IMR-90 (cell line): ENCODE measurements around the gene ARHGAP35. TPM values are rescaled to one million over a fixed set of nuclear protein-coding genes. Genes with fewer than 3 reads are reported as not detected.

Source experiments
- ATAC-seq: fragments of 200-7000 bp; cut with Tn5 transposase; 2 replicates; pipeline ENCODE4 v1.9.1; 2020; ENCODE audit warnings: low read depth, mild to moderate bottlenecking, moderate library complexity
- BruUV-seq: library from RNA; stranded (reverse); fragments of 400-500 nt; replicated peaks from 2 replicates; lab custom pipeline; 2021; lab: Mats Ljungman, UMichigan
- CTCF ChIA-PET: fragments of 300-600 bp; formaldehyde crosslinking; extraction: SDS; loops from one replicate; lab custom pipeline; 2021; ENCODE audit warnings: antibody characterized with exemption; lab: Yijun Ruan, JAX
- POLR2A ChIA-PET: fragments of 300-600 bp; sonication (Branson Sonifier 250); formaldehyde crosslinking; loops from one replicate; lab custom pipeline; 2022; ENCODE audit warnings: antibody characterized with exemption; ENCODE audit not compliant: unreplicated experiment; lab: Charles Lee
- DNase-seq: peaks from one replicate; pipeline ENCODE4 v3.0.0; 2013
- H2AFZ ChIP-seq: replicated peaks from 2 replicates; pipeline ENCODE3; 2013; ENCODE audit warnings: low read length, mild to moderate bottlenecking; ENCODE audit not compliant: poor library complexity
- H2AK5ac ChIP-seq: 2 replicates; pipeline ENCODE4 v1.6.1; 2013; ENCODE audit warnings: low read depth, low read length, inconsistent platforms
- H2AK9ac ChIP-seq: replicated peaks from 2 replicates; pipeline ENCODE3; 2013; ENCODE audit warnings: mild to moderate bottlenecking, low read depth, low read length, moderate library complexity; ENCODE audit not compliant: poor library complexity
- H2BK120ac ChIP-seq: 2 replicates; pipeline ENCODE4 v1.6.1; 2013; ENCODE audit warnings: low read depth, low read length, inconsistent platforms
- H2BK15ac ChIP-seq: 3 replicates; pipeline ENCODE4 v1.6.1; 2013; ENCODE audit warnings: low read depth, low read length, inconsistent platforms
- H2BK20ac ChIP-seq: 2 replicates; pipeline ENCODE4 v1.6.1; 2013; ENCODE audit warnings: low read depth, mild to moderate bottlenecking, inconsistent platforms, low read length, moderate library complexity
- H2BK5ac ChIP-seq: 2 replicates; pipeline ENCODE4 v1.6.1; 2013; ENCODE audit warnings: mild to moderate bottlenecking, low read depth, low read length, inconsistent platforms; ENCODE audit not compliant: poor library complexity, severe bottlenecking
- H3K14ac ChIP-seq: replicated peaks from 2 replicates; pipeline ENCODE4 v1.6.1; 2013; ENCODE audit warnings: low read depth, low read length, inconsistent platforms
- H3K18ac ChIP-seq: 2 replicates; pipeline ENCODE4 v1.6.1; 2013; ENCODE audit warnings: low read depth, low read length, control low read depth
- H3K23ac ChIP-seq: 2 replicates; pipeline ENCODE4 v1.6.1; 2013; ENCODE audit warnings: low read depth, low read length, inconsistent platforms
- H3K27ac ChIP-seq: 2 replicates; pipeline ENCODE4 v1.5.1; 2013; ENCODE audit warnings: mild to moderate bottlenecking, control low read depth, low read length; ENCODE audit not compliant: insufficient read depth
- H3K27me3 ChIP-seq: 2 replicates; pipeline ENCODE4 v1.6.1; 2013; ENCODE audit warnings: low read length; ENCODE audit not compliant: control insufficient read depth, insufficient read depth
- H3K36me3 ChIP-seq: 2 replicates; pipeline ENCODE4 v1.6.1; 2013; ENCODE audit warnings: low read length, mixed read lengths; ENCODE audit not compliant: control insufficient read depth, insufficient read depth
- H3K4ac ChIP-seq: 2 replicates; pipeline ENCODE4 v1.6.1; 2013; ENCODE audit warnings: low read depth, low read length, inconsistent platforms
- H3K4me1 ChIP-seq: 2 replicates; pipeline ENCODE4 v1.6.1; 2013; ENCODE audit warnings: low read length, mixed read lengths; ENCODE audit not compliant: control insufficient read depth, insufficient read depth
- H3K4me2 ChIP-seq: 2 replicates; pipeline ENCODE4 v1.6.1; 2013; ENCODE audit warnings: low read depth, mild to moderate bottlenecking, control low read depth, low read length, moderate library complexity
- H3K4me3 ChIP-seq: 2 replicates; pipeline ENCODE4 v1.5.1; 2013; ENCODE audit warnings: low read depth, mild to moderate bottlenecking, control low read depth, low read length, moderate library complexity; ENCODE audit not compliant: insufficient read depth
- H3K56ac ChIP-seq: 2 replicates; pipeline ENCODE4 v1.6.1; 2013; ENCODE audit warnings: low read length, inconsistent platforms; ENCODE audit not compliant: insufficient read depth; ENCODE audit errors: extremely low read depth
- H3K79me1 ChIP-seq, 2 experiments: 2 replicates each; pipeline ENCODE4 v1.6.1; 2013; ENCODE audit warnings: low read length in 2 of 2, inconsistent platforms in 1 of 2, low read depth in 1 of 2
- H3K9ac ChIP-seq: 2 replicates; pipeline ENCODE4 v1.6.1; 2013; ENCODE audit warnings: low read depth, low read length, control low read depth
- H3K9me1 ChIP-seq: 2 replicates; pipeline ENCODE4 v1.6.1; 2013; ENCODE audit warnings: low read length, inconsistent platforms; ENCODE audit not compliant: insufficient read depth
- H3K9me3 ChIP-seq: 2 replicates; pipeline ENCODE4 v1.6.1; 2013; ENCODE audit warnings: low read length; ENCODE audit not compliant: control insufficient read depth, insufficient read depth
- H4K20me1 ChIP-seq: 2 replicates; pipeline ENCODE4 v1.6.1; 2013; ENCODE audit warnings: low read length, inconsistent platforms; ENCODE audit not compliant: insufficient read depth
- H4K5ac ChIP-seq: 2 replicates; pipeline ENCODE4 v1.6.1; 2013; ENCODE audit warnings: mild to moderate bottlenecking, low read depth, low read length, control low read depth
- H4K8ac ChIP-seq, 2 experiments: 2 replicates each; pipeline ENCODE4 v1.6.1; 2013; ENCODE audit warnings: low read depth in 2 of 2, low read length in 2 of 2, control low read depth in 1 of 2, inconsistent platforms in 1 of 2
- H4K91ac ChIP-seq: 2 replicates; pipeline ENCODE4 v1.6.1; 2013; ENCODE audit warnings: low read depth, low read length, inconsistent platforms; ENCODE audit not compliant: insufficient read depth
- BHLHE40 ChIP-seq: fragments of 150-350 bp; IDR thresholded peaks from 2 replicates; pipeline ENCODE4 v1.6.1; 2016; ENCODE audit warnings: mild to moderate bottlenecking, low read depth, low read length
- CEBPB ChIP-seq: IDR thresholded peaks from 2 replicates; pipeline ENCODE4 v1.6.1; 2012; ENCODE audit warnings: low read depth, low read length, improper control_type of control experiment
- CHD1 ChIP-seq: IDR thresholded peaks from 2 replicates; pipeline ENCODE4 v1.6.1; 2012; ENCODE audit warnings: low read depth, low read length, improper control_type of control experiment
- CTCF ChIP-seq: conservative IDR thresholded peaks from 2 replicates; pipeline ENCODE4 v1.5.1; 2012; ENCODE audit warnings: mild to moderate bottlenecking, low read depth, low read length, improper control_type of control experiment
- ELK1 ChIP-seq: fragments of 150-350 bp; IDR thresholded peaks from 2 replicates; pipeline ENCODE4 v1.6.1; 2016; ENCODE audit warnings: low read depth, mild to moderate bottlenecking, low read length, moderate library complexity, borderline replicate concordance
- FOS ChIP-seq: fragments of 150-350 bp; IDR thresholded peaks from 2 replicates; pipeline ENCODE4 v1.6.1; 2016; ENCODE audit warnings: low read depth, low read length
- MAFK ChIP-seq: IDR thresholded peaks from 2 replicates; pipeline ENCODE4 v1.6.1; 2012; ENCODE audit warnings: low read depth, low read length, improper control_type of control experiment
- MAZ ChIP-seq: IDR thresholded peaks from 2 replicates; pipeline ENCODE4 v1.6.1; 2012; ENCODE audit warnings: low read depth, mild to moderate bottlenecking, low read length, improper control_type of control experiment, moderate library complexity, borderline replicate concordance
- MXI1 ChIP-seq: IDR thresholded peaks from 2 replicates; pipeline ENCODE4 v1.6.1; 2012; ENCODE audit warnings: low read depth, mild to moderate bottlenecking, low read length, moderate library complexity, borderline replicate concordance
- NFE2L2 ChIP-seq: fragments of 150-350 bp; IDR thresholded peaks from 2 replicates; pipeline ENCODE4 v1.6.1; 2016; ENCODE audit warnings: low read depth, mild to moderate bottlenecking, low read length
- POLR2A ChIP-seq: IDR thresholded peaks from 2 replicates; pipeline ENCODE4 v1.6.1; 2012; ENCODE audit warnings: mild to moderate bottlenecking, low read depth, low read length
- RAD21 ChIP-seq: IDR thresholded peaks from 2 replicates; pipeline ENCODE4 v1.6.1; 2012; ENCODE audit warnings: low read length, improper control_type of control experiment
- RCOR1 ChIP-seq: IDR thresholded peaks from 2 replicates; pipeline ENCODE4 v1.6.1; 2012; ENCODE audit warnings: mild to moderate bottlenecking, low read length, improper control_type of control experiment; ENCODE audit not compliant: insufficient replicate concordance
- RFX5 ChIP-seq: IDR thresholded peaks from 2 replicates; pipeline ENCODE4 v1.8.0; 2012; ENCODE audit warnings: low read depth, mild to moderate bottlenecking, low read length, moderate library complexity
- SMC3 ChIP-seq: fragments of 150-350 bp; IDR thresholded peaks from 2 replicates; pipeline ENCODE4 v1.6.1; 2016; ENCODE audit warnings: low read depth, mild to moderate bottlenecking, antibody characterized with exemption, low read length, moderate library complexity
- USF2 ChIP-seq: fragments of 150-350 bp; IDR thresholded peaks from 2 replicates; pipeline ENCODE4 v1.6.1; 2017; ENCODE audit warnings: mild to moderate bottlenecking, antibody characterized with exemption, low read length, low read depth
- WGBS, 2 experiments: methylation state at CpG; one replicate each; pipeline versions ENCODE4 v1.1.5 to v1.1.7; 2013; ENCODE audit warnings: missing lambda C conversion rate in 2 of 2; ENCODE audit not compliant: insufficient read length in 1 of 2; ENCODE audit errors: extremely low coverage in 2 of 2; 5-methylcytosine and 5-hydroxymethylcytosine counted together
- dilution Hi-C: fragments of 300-500 bp; cut with HindIII; formaldehyde crosslinking; loops from one replicate; pipeline ENCODE4 v1.14.3; 2018; ENCODE audit warnings: low sequenced_read_pairs; ENCODE audit not compliant: unreplicated experiment
- in situ Hi-C: fragments of 300-500 bp; cut with MboI; formaldehyde crosslinking; loops from 3 replicates; pipeline ENCODE4 v1.14.3; 2019; ENCODE audit warnings: low sequenced_read_pairs, inconsistent platforms, mixed read lengths
- intact Hi-C: fragments of 100-400 bp; cut with micrococcal nuclease; formaldehyde crosslinking; loops from 2 replicates; pipeline ENCODE4 v1.10.0; 2022
- polyA plus RNA-seq, 3 experiments: library from polyadenylated mRNA; depleted of rRNA; stranded (reverse); fragments of >200 nt; gene quantifications; 2 replicates each; pipeline ENCODE4 v1.2.3, GENCODE V29; 2012; ENCODE audit warnings: low replicate concordance in 1 of 3
- total RNA-seq: library from RNA; depleted of rRNA; stranded (reverse); fragments of >200 nt; gene quantifications from 2 replicates; pipeline ENCODE4 v1.2.3, GENCODE V29; 2012

Gene ARHGAP35
- total and polyA plus RNA-seq, 2 of the 4 experiments (the other 2 are of a cell fraction), result 16.4 to 29.0 TPM

GRCh38 chr19:46825731-46826055 is 35.1 kb upstream of the ARHGAP35 start:
- no peak overlapping the region for H3K14ac ChIP-seq
- H3K4me2 ChIP-seq, result no peak overlapping the region
- H2BK15ac ChIP-seq, result no peak overlapping the region
- no peak overlapping the region for H3K27ac ChIP-seq
- no peak overlapping the region for H2AFZ ChIP-seq
- intact Hi-C loops, result no loop called here
- H2BK120ac ChIP-seq, result no peak overlapping the region
- no peak overlapping the region for H3K4ac ChIP-seq
- no peak overlapping the region for H4K8ac ChIP-seq
- no peak overlapping the region for H2AK5ac ChIP-seq
- no peak overlapping the region for H2BK20ac ChIP-seq
- ChIA-PET CTCF (no interaction called here), POLR2A (interaction anchor here (0.6 to 0.7 kb wide), 2 partner anchors 169 to 211 kb away, joined by 3 to 5 read pairs; no protein-coding TSS in a partner anchor)
- H4K5ac ChIP-seq, result no peak overlapping the region
- no peak overlapping the region for H2BK5ac ChIP-seq
- in situ Hi-C loops, result no loop called here
- no TSS peak for BruUV-seq
- H3K9me3 ChIP-seq, result no peaks in the 10 kb centered on the region
- no peak overlapping the region for H2AK9ac ChIP-seq
- ATAC-seq (no peak), DNase-seq (no peak)
- dilution Hi-C loops, result no loop called here
- peaks cover 5% of the 10 kb centered on the region; the same call in 1 of the 2 replicates for H3K9me1 ChIP-seq
- no peak overlapping the region for H3K9ac ChIP-seq
- 93% methylated on average over 3 of the region's 5 CpGs; no CpG with 5 or more reads in 1 of the 2 experiments for WGBS, 2 experiments
- TF ChIP-seq MXI1 (no peak), CTCF (no peak), POLR2A (no peak), CEBPB (no peak), SMC3 (no peak), RFX5 (no peak), MAFK (no peak), USF2 (no peak), BHLHE40 (no peak), NFE2L2 (no peak), RAD21 (no peak), MAZ (no peak), FOS (no peak), RCOR1 (no peak), CHD1 (no peak), ELK1 (no peak)
- no peak overlapping the region for H4K91ac ChIP-seq
- no peaks in the 10 kb centered on the region for H3K79me1 ChIP-seq
- H3K4me1 ChIP-seq, result peaks cover 3% of the 10 kb centered on the region; the same call in 1 of the 2 replicates
- H3K56ac ChIP-seq, result no peak overlapping the region
- no peaks in the 10 kb centered on the region for H4K20me1 ChIP-seq
- no peaks in the 10 kb centered on the region for H3K27me3 ChIP-seq
- no peak overlapping the region for H3K4me3 ChIP-seq
- H3K36me3 ChIP-seq, result no peaks in the 10 kb centered on the region
- H3K23ac ChIP-seq, result no peak overlapping the region
- H3K18ac ChIP-seq, result no peak overlapping the region
